OCI-LY1 (cell line): ENCODE measurements around the gene SLC13A5.

Experiments used
- H2AFZ ChIP-seq: fragments of 200-600 bp; sonication (generic), shearing (Covaris generic); 2 replicates; pipeline ENCODE4 v1.6.0; 2014; ENCODE audit warnings: antibody characterized with exemption, mild to moderate bottlenecking, low read length
- H3F3A ChIP-seq: fragments of 200-600 bp; sonication (generic), shearing (Covaris generic); 2 replicates; pipeline ENCODE4 v1.6.0; 2014; ENCODE audit warnings: mild to moderate bottlenecking, antibody characterized with exemption, low read length, moderate library complexity; ENCODE audit not compliant: insufficient read depth
- H3K27ac ChIP-seq: fragments of 200-600 bp; sonication (generic); 2 replicates; pipeline ENCODE4 v1.5.1; 2014; ENCODE audit warnings: low read length, mixed run types, mild to moderate bottlenecking, low read depth; ENCODE audit not compliant: poor library complexity, severe bottlenecking
- H3K27me3 ChIP-seq: fragments of 200-600 bp; sonication (generic); 2 replicates; pipeline ENCODE4 v1.6.0; 2014; ENCODE audit warnings: antibody characterized with exemption, mild to moderate bottlenecking, low read length, moderate library complexity; ENCODE audit not compliant: insufficient read depth
- H3K36me3 ChIP-seq: fragments of 200-600 bp; sonication (generic); 2 replicates; pipeline ENCODE4 v1.6.1; 2014; ENCODE audit warnings: mild to moderate bottlenecking, antibody characterized with exemption, low read length, moderate library complexity, mixed read lengths; ENCODE audit not compliant: insufficient read depth
- H3K4me1 ChIP-seq: fragments of 200-600 bp; sonication (generic); 2 replicates; pipeline ENCODE4 v1.5.1; 2014; ENCODE audit warnings: mild to moderate bottlenecking, low read length, moderate library complexity; ENCODE audit not compliant: insufficient read depth, severe bottlenecking
- H3K4me2 ChIP-seq: fragments of 200-600 bp; sonication (generic), shearing (Covaris generic); 2 replicates; pipeline ENCODE4 v1.6.1; 2014; ENCODE audit warnings: low read length
- H3K4me3 ChIP-seq: fragments of 200-600 bp; sonication (generic); 2 replicates; pipeline ENCODE4 v1.5.1; 2014; ENCODE audit warnings: low read length, low read depth, mild to moderate bottlenecking, mixed read lengths; ENCODE audit not compliant: poor library complexity, severe bottlenecking
- H3K79me2 ChIP-seq: fragments of 200-600 bp; shearing (Covaris generic); 2 replicates; pipeline ENCODE4 v1.6.1; 2016; ENCODE audit warnings: mixed run types, low read length, mixed read lengths; ENCODE audit not compliant: insufficient read depth
- H3K9ac ChIP-seq: fragments of 200-600 bp; sonication (generic), shearing (Covaris generic); 2 replicates; pipeline ENCODE4 v1.6.1; 2014; ENCODE audit warnings: mild to moderate bottlenecking, low read length, mixed read lengths
- H3K9me2 ChIP-seq: fragments of 200-600 bp; sonication (generic), shearing (Covaris generic); 2 replicates; pipeline ENCODE4 v1.6.1; 2014; ENCODE audit warnings: low read depth, mild to moderate bottlenecking, low read length, mixed read lengths
- H3K9me3 ChIP-seq: fragments of 200-600 bp; shearing (Covaris generic); 2 replicates; pipeline ENCODE4 v1.6.1; 2014; ENCODE audit warnings: low read length, mixed read lengths
- H4K20me1 ChIP-seq: fragments of 200-600 bp; sonication (generic), shearing (Covaris generic); 2 replicates; pipeline ENCODE4 v1.6.0; 2016; ENCODE audit warnings: mild to moderate bottlenecking, low read length; ENCODE audit not compliant: insufficient read depth
- EZH2 ChIP-seq: fragments of 200-600 bp; sonication (generic), shearing (Covaris generic); IDR thresholded peaks from 2 replicates; pipeline ENCODE4 v1.8.0; 2017; ENCODE audit warnings: borderline replicate concordance, mixed run types, mild to moderate bottlenecking, antibody characterized with exemption, low read length, moderate library complexity, mixed read lengths
- TF ChIP-seq, protein P1 (sequence below): fragments of 200-600 bp; sonication (generic), shearing (Covaris generic); IDR thresholded peaks from 2 replicates; pipeline ENCODE4 v1.5.1; 2017; ENCODE audit warnings: mild to moderate bottlenecking, antibody characterized with exemption, low read length, moderate library complexity, mixed read lengths

The SLC13A5 gene

DNA sequence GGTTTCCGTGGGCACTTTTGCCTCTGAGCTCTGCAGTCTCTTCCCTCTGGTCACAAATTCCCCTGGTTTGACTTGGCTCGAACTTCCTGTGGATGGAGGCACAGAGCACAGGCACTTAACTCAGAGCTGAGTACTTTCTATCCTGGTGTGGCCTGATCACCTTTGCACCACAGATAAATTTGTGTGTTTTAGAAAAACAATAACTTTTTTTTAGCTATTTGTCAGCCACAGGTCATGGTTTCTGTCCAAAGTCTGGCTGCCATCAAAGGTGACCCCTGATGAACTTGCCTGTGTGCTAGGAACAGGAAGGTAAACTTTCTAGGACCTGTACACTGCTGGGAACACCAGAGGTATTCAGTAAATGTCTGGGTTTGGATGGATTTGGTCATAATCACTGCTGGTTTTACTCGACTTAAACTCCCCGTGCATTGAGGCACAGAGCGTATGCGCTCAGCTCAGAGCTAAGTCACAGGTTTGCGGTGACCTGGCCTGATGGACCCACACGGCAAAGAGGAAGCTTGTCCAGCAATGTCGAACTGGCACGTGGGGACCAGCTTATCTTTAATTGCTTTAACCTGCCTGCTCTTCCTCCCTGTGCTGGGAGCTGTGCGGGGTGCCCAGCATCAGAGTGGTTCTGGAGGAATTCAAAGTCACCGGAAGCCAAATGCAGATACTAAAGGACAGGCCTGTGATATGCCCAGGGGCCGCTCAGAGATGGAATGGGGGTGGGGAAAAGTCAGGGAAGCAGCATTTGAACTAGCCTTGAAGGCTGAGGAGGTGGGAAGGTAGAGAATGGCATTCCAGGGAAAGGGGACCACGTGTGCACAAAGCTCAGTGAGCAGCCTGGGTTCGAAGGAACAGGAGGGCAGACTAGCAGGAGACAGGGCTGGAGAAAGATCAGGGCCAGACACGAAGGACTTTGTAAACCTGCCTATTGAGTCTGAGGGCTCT, 12.9 kb downstream of the SLC13A5 start:
- Histone ChIP-seq H3K9me3 (no peaks in the 10 kb centered on the region), H3K27ac (no peak overlapping the region), H3K27me3 (no peaks in the 10 kb centered on the region), H3K79me2 (no peaks in the 10 kb centered on the region), H4K20me1 (no peaks in the 10 kb centered on the region), H3K9ac (no peak overlapping the region), H3F3A (no peaks in the 10 kb centered on the region), H3K4me1 (no peaks in the 10 kb centered on the region), H3K9me2 (no peaks in the 10 kb centered on the region), H3K4me3 (no peak overlapping the region), H3K36me3 (no peaks in the 10 kb centered on the region), H3K4me2 (no peak overlapping the region), H2AFZ (no peak overlapping the region)
- TF ChIP-seq, protein P1, sequence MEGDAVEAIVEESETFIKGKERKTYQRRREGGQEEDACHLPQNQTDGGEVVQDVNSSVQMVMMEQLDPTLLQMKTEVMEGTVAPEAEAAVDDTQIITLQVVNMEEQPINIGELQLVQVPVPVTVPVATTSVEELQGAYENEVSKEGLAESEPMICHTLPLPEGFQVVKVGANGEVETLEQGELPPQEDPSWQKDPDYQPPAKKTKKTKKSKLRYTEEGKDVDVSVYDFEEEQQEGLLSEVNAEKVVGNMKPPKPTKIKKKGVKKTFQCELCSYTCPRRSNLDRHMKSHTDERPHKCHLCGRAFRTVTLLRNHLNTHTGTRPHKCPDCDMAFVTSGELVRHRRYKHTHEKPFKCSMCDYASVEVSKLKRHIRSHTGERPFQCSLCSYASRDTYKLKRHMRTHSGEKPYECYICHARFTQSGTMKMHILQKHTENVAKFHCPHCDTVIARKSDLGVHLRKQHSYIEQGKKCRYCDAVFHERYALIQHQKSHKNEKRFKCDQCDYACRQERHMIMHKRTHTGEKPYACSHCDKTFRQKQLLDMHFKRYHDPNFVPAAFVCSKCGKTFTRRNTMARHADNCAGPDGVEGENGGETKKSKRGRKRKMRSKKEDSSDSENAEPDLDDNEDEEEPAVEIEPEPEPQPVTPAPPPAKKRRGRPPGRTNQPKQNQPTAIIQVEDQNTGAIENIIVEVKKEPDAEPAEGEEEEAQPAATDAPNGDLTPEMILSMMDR: no peak
- no peak for TF ChIP-seq EZH2

DNA sequence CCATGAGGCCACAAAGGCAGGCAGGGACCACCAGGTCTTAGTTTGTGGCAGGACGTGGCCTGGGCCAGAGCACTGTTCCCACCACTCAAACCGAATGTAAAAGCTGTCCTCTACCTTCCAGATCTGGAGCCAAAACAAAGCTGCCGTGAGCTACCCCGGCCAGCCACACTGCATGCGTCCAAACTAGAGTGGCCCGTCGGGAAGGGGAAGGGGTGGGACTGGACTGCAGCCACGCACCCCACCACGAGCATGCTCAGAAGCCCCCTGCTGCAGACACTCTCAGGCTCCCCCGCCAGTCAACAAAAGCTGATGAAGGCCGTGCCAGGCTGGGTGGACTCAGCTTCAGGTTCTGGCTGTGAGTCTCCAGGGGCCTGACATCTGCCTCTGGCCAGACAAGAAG, 15.2 kb downstream of the SLC13A5 start:
- H3K4me2 ChIP-seq: no peak overlapping the region
- H3K36me3 ChIP-seq: no peaks in the 10 kb centered on the region
- H3K79me2 ChIP-seq: no peaks in the 10 kb centered on the region
- no peaks in the 10 kb centered on the region for H3F3A ChIP-seq
- H4K20me1 ChIP-seq: no peaks in the 10 kb centered on the region
- no peak overlapping the region for H3K9ac ChIP-seq
- H3K9me2 ChIP-seq: no peaks in the 10 kb centered on the region
- no peak overlapping the region for H2AFZ ChIP-seq
- no peaks in the 10 kb centered on the region for H3K4me1 ChIP-seq
- no peak overlapping the region for H3K4me3 ChIP-seq
- no peak for TF ChIP-seq EZH2
- TF ChIP-seq, protein P1: no peak
- no peak overlapping the region for H3K27ac ChIP-seq
- peaks cover 3% of the 10 kb centered on the region; the same call in 1 of the 2 replicates for H3K27me3 ChIP-seq
- no peaks in the 10 kb centered on the region for H3K9me3 ChIP-seq

DNA sequence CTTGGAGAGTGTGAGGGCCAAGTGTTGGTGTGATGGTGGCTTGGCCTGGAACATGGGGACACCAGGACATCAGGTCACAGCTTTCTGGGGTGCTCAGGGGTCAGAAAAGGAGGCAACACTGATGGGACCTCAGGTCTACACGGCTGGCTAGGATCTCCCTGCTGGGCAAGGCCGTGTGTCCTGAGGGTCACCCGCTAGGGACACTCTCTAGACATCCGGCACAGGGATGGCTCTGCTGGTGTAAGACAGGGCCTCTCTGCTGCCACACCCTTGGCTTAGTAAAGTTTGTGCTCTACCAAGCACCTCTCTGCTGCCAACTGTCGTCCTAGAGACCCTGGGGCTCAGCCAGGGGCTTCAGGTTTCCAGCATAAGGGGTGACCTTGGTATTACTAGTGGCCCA, 16.3 kb downstream of the SLC13A5 start:
- H3K79me2 ChIP-seq: no peaks in the 10 kb centered on the region
- H3F3A ChIP-seq: no peaks in the 10 kb centered on the region
- H3K27me3 ChIP-seq: peaks cover 4% of the 10 kb centered on the region; the same call in 1 of the 2 replicates
- no peak overlapping the region for H3K27ac ChIP-seq
- H3K9me3 ChIP-seq: no peaks in the 10 kb centered on the region
- no peaks in the 10 kb centered on the region for H4K20me1 ChIP-seq
- H3K4me3 ChIP-seq: no peak overlapping the region
- no peaks in the 10 kb centered on the region for H3K36me3 ChIP-seq
- H3K4me2 ChIP-seq: no peak overlapping the region
- no peaks in the 10 kb centered on the region for H3K4me1 ChIP-seq
- no peak overlapping the region for H2AFZ ChIP-seq
- TF ChIP-seq EZH2: no peak
- TF ChIP-seq, protein P1: no peak
- no peak overlapping the region for H3K9ac ChIP-seq
- no peaks in the 10 kb centered on the region for H3K9me2 ChIP-seq
